22Rv1 (cell line): ENCODE measurements around the gene PLEKHG4B.

Experiments
- CTCF ChIP-seq: fragments of 450-650 bp; IDR thresholded peaks from 2 replicates; pipeline ENCODE4 v1.5.1; 2017; ENCODE audit warnings: mild to moderate bottlenecking
- ZFX ChIP-seq: fragments of 450-650 bp; IDR thresholded peaks from 2 replicates; pipeline ENCODE4 v1.6.1; 2017; ENCODE audit warnings: antibody characterized with exemption, borderline replicate concordance

- no peak for TF ChIP-seq CTCF
- no peak for TF ChIP-seq ZFX
Measured at GRCh38 chr5:194102-194501, 102.1 kb downstream of the PLEKHG4B start.
